Measurements from ENCODE around the gene YY1AP1.
"Not testable (repeated sequence)": the region's sequence is repeated elsewhere in the genome, so short reads cannot be mapped to it uniquely, and the experiment has no call there.

Gene YY1AP1

GRCh38 chr1:155643230-155643629 is 45.3 kb downstream of the YY1AP1 start:
- no peak for DNase-seq

GRCh38 chr1:155642559-155643180 is 45.9 kb downstream of the YY1AP1 start:
- not testable (repeated sequence) for DNase-seq

DNA sequence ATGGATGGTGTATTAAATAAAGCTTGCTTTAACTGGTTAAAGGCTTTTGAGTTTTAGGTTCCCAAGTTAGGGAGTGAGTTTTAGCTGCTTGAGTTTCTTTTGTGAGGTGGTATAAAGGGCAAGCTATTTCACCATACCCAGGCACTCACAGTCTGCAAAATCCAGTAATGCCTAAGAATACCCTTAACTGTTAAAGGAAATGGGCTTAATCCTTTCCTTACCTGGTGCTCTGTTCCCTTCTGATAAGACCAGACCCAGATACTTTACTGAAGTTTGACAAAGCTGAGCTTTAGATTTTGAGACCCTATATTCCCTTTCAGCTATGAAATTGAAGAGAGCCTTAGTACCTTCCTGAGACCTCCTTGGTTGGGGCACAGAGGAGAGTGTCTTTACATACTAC is 48.2 kb downstream of the YY1AP1 start:
- no peak for DNase-seq

DNA sequence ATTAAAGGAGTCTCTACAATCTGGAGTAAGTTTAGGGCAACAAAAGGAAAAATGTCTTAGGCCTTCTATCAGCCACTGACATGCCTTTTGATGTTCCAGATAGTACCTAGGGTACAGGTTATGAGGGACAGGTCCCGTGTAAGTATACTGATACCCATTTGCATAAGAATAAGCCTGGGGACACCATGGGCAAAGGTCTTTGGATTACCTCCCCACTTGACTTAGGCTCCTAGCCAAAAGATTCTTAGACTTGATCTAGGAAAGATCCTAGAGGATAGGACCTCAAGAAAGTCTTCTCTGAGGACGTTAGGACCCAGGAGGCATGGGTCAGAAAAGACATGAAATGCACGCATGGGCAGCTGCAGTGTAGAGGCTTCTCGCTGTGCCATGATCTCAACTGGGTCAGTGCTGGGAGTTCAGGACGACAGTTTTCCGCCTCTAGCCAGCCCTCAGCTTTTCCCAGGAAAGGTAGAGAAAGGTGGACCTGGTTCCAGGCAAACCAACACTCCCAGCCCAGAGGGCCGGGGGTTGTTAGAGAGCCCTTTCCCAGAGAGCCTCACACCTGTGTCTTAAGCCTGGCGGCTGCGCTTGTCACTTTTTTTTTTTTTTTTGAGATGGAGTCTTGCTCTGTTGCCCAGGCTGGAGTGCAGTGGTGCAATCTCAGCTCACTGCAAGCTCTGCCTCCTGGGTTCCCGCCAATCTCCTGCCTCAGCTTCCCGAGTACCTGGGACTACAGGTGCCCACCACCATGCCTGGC is 52.0 kb downstream of the YY1AP1 start:
- no peak for DNase-seq

DNA sequence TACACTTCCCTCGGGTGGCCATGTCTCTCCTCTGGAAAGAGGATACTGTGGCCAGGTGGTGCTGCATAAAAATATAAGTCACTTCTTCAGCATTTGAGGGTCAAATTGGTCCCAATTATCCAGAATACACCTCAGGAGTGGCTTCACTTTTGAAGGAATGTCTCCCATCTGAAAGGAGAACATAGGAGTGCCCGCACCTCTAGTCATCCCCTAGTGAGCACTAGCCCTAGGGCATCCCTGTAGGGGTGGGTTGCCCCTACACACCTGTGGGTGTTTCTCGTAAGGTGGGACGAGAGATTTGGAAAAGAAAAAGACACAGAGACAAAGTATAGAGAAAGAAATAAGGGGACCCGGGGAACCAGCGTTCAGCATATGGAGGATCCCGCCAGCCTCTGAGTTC is 62.1 kb downstream of the YY1AP1 start:
- not testable (repeated sequence) for DNase-seq

- DNase-seq: no peak
These were observed 65.2 kb downstream of the YY1AP1 start for GRCh38 chr1:155623357-155623756.

DNA sequence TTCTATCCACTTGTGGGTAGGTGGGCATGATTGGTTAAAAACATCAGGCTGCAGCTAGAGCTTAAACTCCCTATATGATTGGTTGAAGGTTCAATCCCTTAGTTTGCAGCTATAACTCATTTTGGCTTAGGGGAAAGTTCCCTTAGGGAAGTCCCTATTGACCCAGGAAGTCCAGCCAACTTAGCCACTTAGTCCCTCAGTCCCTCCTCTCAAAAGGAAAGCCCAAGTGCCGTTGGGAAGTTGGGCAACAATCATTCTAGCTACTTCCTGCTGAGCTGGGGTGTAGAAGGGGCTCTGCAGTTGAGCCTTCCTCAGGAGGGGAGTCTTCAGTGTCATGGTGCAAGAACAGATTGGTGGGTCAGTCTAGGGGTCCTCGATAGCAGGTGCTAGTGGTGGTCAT is 66.4 kb downstream of the YY1AP1 start:
- no peak for DNase-seq

GRCh38 chr1:155613226-155613625 is 75.3 kb downstream of the YY1AP1 start:
- not testable (repeated sequence) for DNase-seq

DNA sequence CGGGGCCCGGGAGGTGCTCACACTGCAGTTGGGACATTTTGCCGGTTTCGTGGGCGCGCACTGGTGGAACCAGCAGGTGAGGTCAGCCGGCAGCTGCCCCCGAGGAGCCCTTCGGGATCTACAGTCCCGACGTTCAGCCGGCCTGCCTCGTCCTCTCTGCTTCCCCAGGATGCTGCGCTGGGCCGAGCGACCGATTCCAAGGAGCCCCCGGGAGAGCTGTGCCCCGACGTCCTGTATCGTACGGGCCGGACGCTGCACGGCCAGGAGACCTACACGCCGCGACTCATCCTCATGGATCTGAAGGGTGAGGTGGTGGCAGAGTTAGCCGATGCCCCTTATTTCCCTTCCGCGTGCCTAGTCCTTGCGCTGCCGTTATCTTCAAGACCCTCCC is 78.3 kb downstream of the YY1AP1 start:
- not testable (repeated sequence) for DNase-seq

GRCh38 chr1:155609515-155610256 is 78.9 kb downstream of the YY1AP1 start, which contains the start of gene MSTO1:
TSS of gene MSTO1 (plus strand) at chr1:155610218. CDS start at chr1:155610249, 31 bp downstream.
- DNase-seq: peak; percentile 98

Data from DMS153 (cell line).